GM18520 (cell line): ENCODE measurements around the gene RNF144A.
A peak's percentile ranks its signal among the peaks of the same experiment; 100 is the strongest.

ENCODE experiments used
- ATAC-seq: cut with Tn5 transposase; IDR thresholded peaks from one replicate; pipeline ENCODE4 v1.9.1; 2021; ENCODE audit not compliant: unreplicated experiment

The RNF144A gene

GRCh38 chr2:7037340-7038333 is 120.4 kb downstream of the RNF144A start:
- ATAC-seq = peak; percentile 70

DNA sequence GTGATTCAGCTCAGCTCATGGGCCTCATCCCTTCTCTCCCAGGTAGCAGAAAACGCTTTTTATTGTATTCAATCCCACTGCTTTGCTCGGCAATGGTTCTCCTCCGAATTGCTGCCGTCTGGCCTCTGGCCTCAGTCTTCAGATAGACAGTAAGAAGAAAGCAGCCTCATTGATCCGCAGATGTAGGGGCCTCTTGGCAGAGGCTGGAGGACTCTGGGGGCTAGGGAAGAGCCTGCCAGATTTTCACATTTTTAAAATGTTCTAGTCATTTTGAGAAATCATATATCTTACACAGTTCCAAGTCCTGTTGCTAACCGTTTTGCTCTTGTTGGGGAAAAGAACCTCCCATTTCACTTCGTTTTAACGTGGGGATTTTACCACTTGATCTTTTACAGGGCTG is 123.3 kb downstream of the RNF144A start:
- no peak for ATAC-seq

GRCh38 chr2:7041421-7041820 is 124.2 kb downstream of the RNF144A start:
- ATAC-seq = no peak

DNA sequence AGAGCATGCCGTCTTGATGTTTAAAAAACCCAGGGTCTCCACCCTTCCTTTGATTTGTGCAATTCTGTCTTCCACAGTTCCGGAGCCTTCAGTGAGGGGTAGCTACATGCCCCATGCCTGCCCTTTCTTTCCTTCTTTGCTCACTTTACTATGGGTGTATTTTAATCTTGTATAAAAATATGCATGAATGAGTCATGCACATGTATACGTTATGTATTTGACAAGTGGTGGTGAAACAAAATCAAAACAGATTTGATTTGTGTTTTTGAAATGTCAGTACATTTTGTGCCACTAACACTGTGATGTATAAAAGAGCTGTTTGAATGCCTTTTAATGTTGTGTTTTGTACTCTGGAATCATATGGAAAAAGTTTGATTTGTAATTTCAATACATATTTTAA is 126.5 kb downstream of the RNF144A start:
- ATAC-seq = no peak

- peak; percentile 51 for ATAC-seq
Observed at GRCh38 chr2:7044253-7045250, 127.3 kb downstream of the RNF144A start.

- ATAC-seq = no peak
Observed at GRCh38 chr2:7045601-7046590, 128.7 kb downstream of the RNF144A start.

DNA sequence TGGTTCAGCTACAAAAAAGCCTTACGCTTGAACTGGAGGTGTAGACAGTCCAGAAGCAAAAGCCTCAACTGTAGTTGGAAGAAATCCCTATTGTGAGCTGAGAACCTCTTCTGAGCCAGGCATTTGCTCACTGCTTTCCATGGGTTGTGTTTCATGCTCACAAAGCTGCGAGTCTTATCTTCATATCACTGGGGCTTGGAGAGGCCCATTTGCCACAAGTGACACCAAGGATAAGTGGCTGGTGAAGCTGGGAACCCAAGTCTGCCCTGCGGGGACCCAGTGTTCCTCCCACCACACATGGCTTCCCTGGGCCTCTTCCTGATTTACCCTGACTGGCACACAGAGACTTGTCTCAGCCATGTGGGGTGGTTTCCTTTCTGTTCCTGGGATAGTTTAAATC is 130.4 kb downstream of the RNF144A start:
- no peak for ATAC-seq

DNA sequence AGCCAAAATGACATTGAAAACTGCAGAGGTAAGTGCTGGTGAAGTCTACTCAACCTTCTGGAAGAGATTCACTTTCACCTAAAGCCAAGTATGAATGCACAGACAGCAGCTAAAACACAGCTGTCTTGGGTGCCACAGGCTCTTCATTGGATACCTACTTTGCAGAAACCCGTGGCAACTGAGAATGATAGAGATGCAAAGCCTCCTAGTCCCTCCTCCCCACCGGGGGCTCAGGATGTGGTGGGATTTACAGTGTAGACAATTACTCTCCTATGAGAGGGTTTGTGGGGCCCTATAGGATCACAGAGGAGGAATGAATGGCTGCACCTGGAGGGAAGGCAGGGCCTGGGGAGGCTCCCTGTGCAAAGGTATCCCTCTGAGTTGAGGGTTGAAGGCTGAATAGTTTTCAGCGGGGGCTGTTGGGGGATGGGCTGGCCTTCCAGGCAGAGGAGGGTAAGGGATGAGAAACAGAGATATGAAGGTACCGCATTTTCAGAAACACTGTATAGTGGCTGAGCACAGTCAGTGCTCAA is 131.6 kb downstream of the RNF144A start:
- no peak for ATAC-seq

DNA sequence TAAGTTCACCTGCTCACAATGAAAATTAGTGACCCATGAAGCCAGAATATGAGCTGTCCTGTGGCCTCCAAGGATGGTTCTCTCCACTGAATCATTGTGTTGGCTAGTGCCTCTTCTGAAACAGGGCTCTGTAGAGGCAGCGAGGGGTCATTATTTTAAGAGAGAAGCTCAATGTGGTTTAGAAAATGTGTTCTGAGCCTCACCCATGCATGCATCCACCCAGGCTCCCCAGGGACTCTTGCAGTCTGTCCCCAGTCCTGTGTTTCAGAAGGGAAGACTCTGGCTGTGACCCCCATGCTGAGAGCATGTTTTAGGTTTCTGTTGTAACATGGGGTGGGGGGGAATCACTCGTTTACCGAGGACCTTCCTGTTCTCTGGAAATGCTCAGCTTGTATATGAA is 135.2 kb downstream of the RNF144A start:
- peak; percentile 69 for ATAC-seq

GRCh38 chr2:7053650-7054265 is 136.5 kb downstream of the RNF144A start:
- no peak for ATAC-seq

DNA sequence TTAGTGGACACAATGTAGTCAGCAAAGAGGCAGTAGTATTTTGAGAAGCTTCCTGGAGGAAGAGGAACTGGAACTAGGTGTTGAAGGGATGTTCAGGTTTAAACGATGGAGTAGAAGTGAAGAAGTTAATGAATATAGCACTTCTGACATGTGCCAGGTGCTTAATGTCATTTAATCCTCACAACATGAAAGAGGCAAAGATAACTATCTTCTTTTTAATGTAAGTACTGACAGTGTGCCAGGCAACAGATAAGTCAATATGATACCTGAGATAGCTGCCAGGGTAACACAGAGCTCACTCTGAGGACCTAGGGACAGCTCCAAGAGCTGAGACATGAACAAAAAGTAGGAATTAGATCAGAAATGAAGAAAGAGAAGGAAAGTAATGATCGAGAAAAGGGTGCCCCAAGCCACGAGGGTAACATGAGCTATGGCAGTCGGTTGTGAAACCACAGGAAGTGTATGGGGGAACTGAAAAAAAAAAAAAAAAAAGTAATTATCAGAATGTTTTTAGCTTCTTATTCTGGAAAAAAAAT is 140.7 kb downstream of the RNF144A start:
- ATAC-seq = peak; percentile 44

- no peak for ATAC-seq
Observed at GRCh38 chr2:7060156-7060555, 142.9 kb downstream of the RNF144A start.

DNA sequence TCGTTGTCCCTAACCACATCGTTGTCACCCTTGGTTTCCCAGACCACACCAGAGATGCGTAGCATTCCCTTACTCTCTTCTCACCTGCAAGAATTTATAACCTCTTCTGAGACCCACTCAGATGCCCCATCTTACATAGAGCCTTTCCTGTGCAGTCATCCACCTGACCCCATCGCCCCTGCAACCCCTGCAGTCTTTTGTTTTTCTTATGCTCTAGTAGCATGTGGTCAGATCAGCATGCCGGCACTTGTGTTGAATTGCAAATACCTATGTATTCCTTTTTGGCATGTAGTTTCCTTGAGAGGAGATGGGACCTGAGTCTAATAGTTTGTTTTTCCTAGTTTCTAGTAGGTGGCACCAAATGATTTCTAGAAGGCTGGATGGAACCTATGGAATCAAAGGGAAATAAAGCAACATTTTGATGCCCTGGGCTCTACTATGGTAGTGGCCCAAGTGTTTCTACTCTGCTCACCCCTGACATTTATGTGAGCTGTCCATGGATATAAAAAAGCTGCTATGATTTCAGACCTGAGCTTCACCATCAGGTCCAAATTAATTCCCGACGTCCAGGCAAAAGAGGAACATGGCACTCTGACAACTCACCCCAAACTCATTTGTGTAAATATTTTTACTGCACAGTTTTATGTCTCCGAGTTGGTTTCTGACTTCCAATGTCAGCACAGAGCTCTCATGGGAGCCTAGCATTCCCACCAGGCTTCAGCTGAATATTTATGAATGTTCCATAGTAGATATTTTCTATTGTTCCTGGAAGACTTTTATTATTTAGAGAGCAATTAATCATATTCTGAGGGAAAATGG is 143.6 kb downstream of the RNF144A start:
- no peak for ATAC-seq

DNA sequence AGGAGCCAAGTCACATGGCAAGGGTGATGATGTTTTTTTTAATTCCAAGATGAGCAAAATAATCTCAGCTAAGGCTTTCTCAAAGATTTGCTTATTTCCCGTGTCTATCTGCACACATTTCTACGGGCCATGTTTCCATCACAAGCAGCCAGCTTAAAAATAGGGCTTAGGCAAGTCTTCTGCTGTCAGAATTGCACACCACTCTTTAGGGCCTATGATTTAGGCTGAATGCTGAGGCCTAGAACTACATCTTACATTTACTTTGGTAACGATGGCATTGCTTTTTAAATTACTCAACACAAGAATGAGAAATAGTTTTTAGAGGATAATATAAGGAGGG is 144.2 kb downstream of the RNF144A start:
- no peak for ATAC-seq

DNA sequence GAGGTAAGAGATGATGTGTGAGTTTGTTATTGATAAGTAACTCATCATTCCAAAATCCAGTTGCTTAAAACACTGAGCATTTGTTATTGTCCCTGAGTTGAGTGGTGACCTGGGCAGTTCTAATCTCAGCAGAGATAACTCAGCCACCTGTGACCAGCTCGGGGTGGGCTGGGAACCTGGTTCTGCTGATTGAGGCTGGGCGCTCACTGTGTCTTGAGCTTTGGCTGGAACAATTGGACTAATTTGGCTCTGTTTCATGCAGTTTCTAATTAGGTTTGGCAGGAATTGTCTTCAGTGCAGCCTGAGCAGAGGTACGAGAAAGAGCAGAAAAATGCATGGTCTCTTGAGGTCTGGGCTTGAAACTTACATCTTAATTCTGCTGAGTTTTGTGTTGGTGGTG is 144.7 kb downstream of the RNF144A start:
- no peak for ATAC-seq

GRCh38 chr2:7063789-7064188 is 146.6 kb downstream of the RNF144A start:
- ATAC-seq = no peak

DNA sequence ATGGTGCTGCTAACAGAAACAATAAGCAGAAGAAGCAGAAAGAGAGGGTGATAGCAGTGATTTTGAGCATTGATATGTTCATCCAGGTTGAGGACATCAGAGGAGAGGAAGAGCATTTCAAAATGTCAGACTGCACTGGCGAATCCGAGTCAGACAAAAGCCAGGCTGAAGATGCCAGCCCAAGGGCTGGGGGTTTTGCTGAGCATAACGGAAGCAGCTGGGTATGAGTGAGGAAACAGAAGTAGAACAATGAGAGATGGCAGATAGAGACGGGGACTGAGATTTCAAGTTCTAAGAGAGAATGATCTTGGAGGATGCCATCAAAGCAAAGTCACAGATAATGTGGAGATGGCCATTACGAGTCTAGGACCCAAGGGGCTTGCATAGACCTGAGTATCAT is 151.2 kb downstream of the RNF144A start:
- ATAC-seq = no peak

- no peak for ATAC-seq
Observed at GRCh38 chr2:7070483-7070882, 153.3 kb downstream of the RNF144A start.

DNA sequence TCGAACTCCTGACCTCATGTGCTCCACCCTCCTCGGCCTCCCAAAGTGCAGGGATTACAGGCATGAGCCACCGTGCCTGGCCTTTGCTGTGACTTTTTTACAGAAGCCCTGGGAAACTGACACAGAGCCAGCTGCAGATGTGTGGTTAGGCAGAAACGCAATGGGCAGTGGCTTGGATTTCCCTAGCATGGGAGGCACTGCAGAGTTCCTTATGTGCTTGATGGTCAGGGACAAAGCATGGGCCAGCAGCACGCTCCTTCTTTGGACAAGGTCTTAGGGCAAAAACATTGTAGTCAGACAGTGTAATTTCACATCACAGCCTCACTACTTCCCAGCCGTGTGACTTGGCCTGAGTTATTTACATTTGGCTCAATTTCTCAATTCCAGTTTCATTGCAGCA is 153.9 kb downstream of the RNF144A start:
- no peak for ATAC-seq
